GM12891 (cell line): ENCODE results near the gene PCDH9.

ENCODE experiments used
- DNase-seq: peaks from one replicate; pipeline ENCODE4 v3.0.0; 2011; ENCODE audit warnings: low spot score; ENCODE audit not compliant: insufficient read length
- FAIRE-seq: peaks from 2 replicates; lab custom pipeline; 2011; peaks lifted over from hg19 to GRCh38; lab: Jason Lieb, UNC
- PAX5 ChIP-seq: IDR thresholded peaks from 2 replicates; pipeline ENCODE4 v1.6.1; 2011; ENCODE audit warnings: low read length, moderate library complexity, mild to moderate bottlenecking; ENCODE audit not compliant: insufficient read depth, severe bottlenecking
- POLR2A ChIP-seq: IDR thresholded peaks from 2 replicates; pipeline ENCODE4 v1.6.1; 2011; ENCODE audit warnings: low read depth, low read length, control low read depth
- POLR2AphosphoS5 ChIP-seq: IDR thresholded peaks from 2 replicates; pipeline ENCODE4 v1.6.1; 2011; ENCODE audit warnings: low read depth, low read length, control low read depth
- POU2F2 ChIP-seq: IDR thresholded peaks from 2 replicates; pipeline ENCODE4 v1.6.1; 2011; ENCODE audit warnings: low read depth, mild to moderate bottlenecking, control low read depth, low read length, moderate library complexity
- SPI1 ChIP-seq: IDR thresholded peaks from 2 replicates; pipeline ENCODE4 v1.6.1; 2011; ENCODE audit warnings: low read depth, low read length, control low read depth
- TAF1 ChIP-seq: IDR thresholded peaks from 2 replicates; pipeline ENCODE4 v1.6.1; 2011; ENCODE audit warnings: low read depth, low read length, control low read depth

PCDH9 gene

GRCh38 chr13:66446413-66446812 is 783.7 kb downstream of the PCDH9 start:
- FAIRE-seq (no peak), DNase-seq (no peak)
- TF ChIP-seq POLR2A (no peak), POU2F2 (no peak), POLR2AphosphoS5 (no peak)

GRCh38 chr13:66443926-66444325 is 786.2 kb downstream of the PCDH9 start:
- FAIRE-seq (no peak), DNase-seq (no peak)
- TF ChIP-seq POU2F2 (no peak), POLR2A (no peak), POLR2AphosphoS5 (no peak), PAX5 (no peak), TAF1 (no peak), SPI1 (no peak)

GRCh38 chr13:66440938-66441337 is 789.2 kb downstream of the PCDH9 start:
- FAIRE-seq (no peak), DNase-seq (no peak)
- TF ChIP-seq POLR2A: no peak
- TF ChIP-seq TAF1: no peak

GRCh38 chr13:66430728-66431127 is 799.4 kb downstream of the PCDH9 start:
- DNase-seq: no peak
- FAIRE-seq: no peak
- TF ChIP-seq PAX5 (no peak), POU2F2 (no peak), TAF1 (no peak), POLR2AphosphoS5 (no peak), SPI1 (no peak), POLR2A (no peak)

- DNase-seq: no peak
- no peak for TF ChIP-seq POU2F2
- TF ChIP-seq PAX5: no peak
- no peak for FAIRE-seq
Observed at GRCh38 chr13:66430269-66430668, 799.9 kb downstream of the PCDH9 start.

GRCh38 chr13:66429156-66429555 is 801.0 kb downstream of the PCDH9 start:
- no peak for FAIRE-seq
- TF ChIP-seq POLR2A (no peak), SPI1 (no peak), TAF1 (no peak), POLR2AphosphoS5 (no peak), PAX5 (no peak), POU2F2 (no peak)
- DNase-seq: no peak

- DNase-seq (no peak), FAIRE-seq (no peak)
- TF ChIP-seq POU2F2 (no peak), POLR2A (no peak), PAX5 (no peak), TAF1 (no peak), POLR2AphosphoS5 (no peak), SPI1 (no peak)
Observed at GRCh38 chr13:66427458-66427861, 802.7 kb downstream of the PCDH9 start.

- DNase-seq (no peak), FAIRE-seq (no peak)
- TF ChIP-seq POLR2A: no peak
- no peak for TF ChIP-seq PAX5
- TF ChIP-seq POU2F2: no peak
- TF ChIP-seq TAF1: no peak
- no peak for TF ChIP-seq SPI1
- no peak for TF ChIP-seq POLR2AphosphoS5
Observed at GRCh38 chr13:66425741-66426140, 804.4 kb downstream of the PCDH9 start.

- FAIRE-seq: no peak
- TF ChIP-seq POLR2A (no peak), TAF1 (no peak), POLR2AphosphoS5 (no peak), POU2F2 (no peak), SPI1 (no peak), PAX5 (no peak)
- DNase-seq: no peak
Observed at GRCh38 chr13:66424422-66424821, 805.7 kb downstream of the PCDH9 start.

- TF ChIP-seq SPI1: no peak
- no peak for TF ChIP-seq POLR2AphosphoS5
- TF ChIP-seq TAF1: no peak
- TF ChIP-seq POLR2A: no peak
- no peak for TF ChIP-seq POU2F2
- no peak for TF ChIP-seq PAX5
- DNase-seq (no peak), FAIRE-seq (no peak)
Observed at GRCh38 chr13:66415444-66415843, 814.7 kb downstream of the PCDH9 start.
